ENCODE data around the gene THG1L.

Gene THG1L

DNA sequence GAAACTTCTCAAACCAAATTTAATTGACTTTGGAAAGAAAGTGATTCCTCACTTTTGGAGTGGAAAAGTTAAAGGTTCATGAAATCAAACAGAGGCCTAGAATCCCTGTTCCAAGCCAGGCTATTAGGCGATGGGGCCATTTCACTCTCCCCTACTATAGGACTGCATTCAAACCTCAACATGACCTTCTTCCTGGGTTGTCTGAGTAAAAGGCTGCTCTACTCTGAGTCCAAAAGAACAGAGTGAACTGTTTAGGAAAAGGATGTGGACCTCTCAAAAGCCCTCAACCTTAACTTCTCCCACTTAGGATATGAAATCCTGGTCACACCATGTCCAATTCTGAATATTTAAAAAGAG, 44.0 kb upstream of the THG1L start:
- no peak for ATAC-seq
- TF ChIP-seq CREB5 (CRISPR knock-in tag; IDR thresholded peaks at IDR 0.05; ENCODE audit: low read depth), result no peak
- no peak for TF ChIP-seq ZNF565 (CRISPR knock-in tag; conservative IDR thresholded peaks at IDR 0.05; ENCODE audit: low read depth)
- no peak for TF ChIP-seq CSDC2 (CRISPR knock-in tag; IDR thresholded peaks at IDR 0.05)
- no peak for TF ChIP-seq RARB (CRISPR knock-in tag; IDR thresholded peaks at IDR 0.05)
- no peak for TF ChIP-seq TOX (CRISPR knock-in tag; IDR thresholded peaks at IDR 0.05; ENCODE audit: borderline replicate concordance)
- TF ChIP-seq PATZ1 (CRISPR knock-in tag; IDR thresholded peaks at IDR 0.05; ENCODE audit: borderline replicate concordance), result no peak

DNA sequence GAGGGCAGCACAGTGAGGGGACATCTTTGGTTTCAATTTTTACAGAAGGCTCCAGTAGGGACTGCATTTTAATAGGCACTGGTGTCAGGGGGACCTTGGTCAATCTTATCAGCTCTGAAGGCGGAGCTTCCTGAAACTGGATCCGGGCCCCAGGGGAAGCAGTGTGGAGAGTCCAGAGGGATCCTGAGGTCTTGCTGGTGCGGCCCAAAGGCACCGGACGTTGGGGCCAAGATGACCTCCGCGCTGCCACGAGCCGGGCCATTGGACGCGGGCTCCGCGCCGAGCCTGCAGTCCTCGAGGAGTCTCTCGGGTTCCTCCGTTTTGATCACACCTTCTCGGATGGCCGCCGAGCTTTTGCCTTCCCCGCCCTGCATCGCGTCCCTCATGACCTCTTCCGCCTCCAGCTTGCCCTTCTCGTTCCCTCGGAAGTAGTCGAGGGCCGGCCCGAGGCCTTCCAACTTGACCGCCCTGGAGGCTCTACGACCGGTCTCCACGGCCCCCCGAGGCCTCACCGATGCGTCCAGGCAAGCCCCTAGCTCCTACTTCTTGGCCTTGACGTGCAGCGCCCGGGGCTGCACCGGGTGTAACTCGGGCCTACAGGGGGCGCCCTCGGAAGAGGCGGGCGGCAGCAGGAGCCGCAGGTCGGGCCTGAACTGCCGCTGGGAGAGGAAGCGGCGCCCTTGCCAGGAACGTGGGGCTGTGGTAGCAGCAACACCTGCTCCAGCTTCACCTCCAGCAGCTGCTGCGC, 41.1 kb upstream of the THG1L start:
- TF ChIP-seq CSDC2 (CRISPR knock-in tag; IDR thresholded peaks at IDR 0.05) (no peak), OSR1 (CRISPR knock-in tag; IDR thresholded peaks at IDR 0.05) (no peak), RARB (CRISPR knock-in tag; IDR thresholded peaks at IDR 0.05) (no peak), PPARA (CRISPR knock-in tag; IDR thresholded peaks at IDR 0.05; ENCODE audit: borderline replicate concordance) (no peak), CSRNP3 (CRISPR knock-in tag; IDR thresholded peaks at IDR 0.05) (no peak), PATZ1 (CRISPR knock-in tag; IDR thresholded peaks at IDR 0.05; ENCODE audit: borderline replicate concordance) (no peak), GLIS3 (CRISPR knock-in tag; IDR thresholded peaks at IDR 0.05) (no peak), ZNF70 (CRISPR knock-in tag; IDR thresholded peaks at IDR 0.05) (no peak)
- TF ChIP-seq, protein P1, sequence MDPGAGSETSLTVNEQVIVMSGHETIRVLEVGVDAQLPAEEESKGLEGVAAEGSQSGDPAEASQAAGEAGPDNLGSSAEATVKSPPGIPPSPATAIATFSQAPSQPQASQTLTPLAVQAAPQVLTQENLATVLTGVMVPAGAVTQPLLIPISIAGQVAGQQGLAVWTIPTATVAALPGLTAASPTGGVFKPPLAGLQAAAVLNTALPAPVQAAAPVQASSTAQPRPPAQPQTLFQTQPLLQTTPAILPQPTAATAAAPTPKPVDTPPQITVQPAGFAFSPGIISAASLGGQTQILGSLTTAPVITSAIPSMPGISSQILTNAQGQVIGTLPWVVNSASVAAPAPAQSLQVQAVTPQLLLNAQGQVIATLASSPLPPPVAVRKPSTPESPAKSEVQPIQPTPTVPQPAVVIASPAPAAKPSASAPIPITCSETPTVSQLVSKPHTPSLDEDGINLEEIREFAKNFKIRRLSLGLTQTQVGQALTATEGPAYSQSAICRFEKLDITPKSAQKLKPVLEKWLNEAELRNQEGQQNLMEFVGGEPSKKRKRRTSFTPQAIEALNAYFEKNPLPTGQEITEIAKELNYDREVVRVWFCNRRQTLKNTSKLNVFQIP (CRISPR knock-in tag; IDR thresholded peaks at IDR 0.05; ENCODE audit: borderline replicate concordance, low read depth), result no peak
- no peak for ATAC-seq

DNA sequence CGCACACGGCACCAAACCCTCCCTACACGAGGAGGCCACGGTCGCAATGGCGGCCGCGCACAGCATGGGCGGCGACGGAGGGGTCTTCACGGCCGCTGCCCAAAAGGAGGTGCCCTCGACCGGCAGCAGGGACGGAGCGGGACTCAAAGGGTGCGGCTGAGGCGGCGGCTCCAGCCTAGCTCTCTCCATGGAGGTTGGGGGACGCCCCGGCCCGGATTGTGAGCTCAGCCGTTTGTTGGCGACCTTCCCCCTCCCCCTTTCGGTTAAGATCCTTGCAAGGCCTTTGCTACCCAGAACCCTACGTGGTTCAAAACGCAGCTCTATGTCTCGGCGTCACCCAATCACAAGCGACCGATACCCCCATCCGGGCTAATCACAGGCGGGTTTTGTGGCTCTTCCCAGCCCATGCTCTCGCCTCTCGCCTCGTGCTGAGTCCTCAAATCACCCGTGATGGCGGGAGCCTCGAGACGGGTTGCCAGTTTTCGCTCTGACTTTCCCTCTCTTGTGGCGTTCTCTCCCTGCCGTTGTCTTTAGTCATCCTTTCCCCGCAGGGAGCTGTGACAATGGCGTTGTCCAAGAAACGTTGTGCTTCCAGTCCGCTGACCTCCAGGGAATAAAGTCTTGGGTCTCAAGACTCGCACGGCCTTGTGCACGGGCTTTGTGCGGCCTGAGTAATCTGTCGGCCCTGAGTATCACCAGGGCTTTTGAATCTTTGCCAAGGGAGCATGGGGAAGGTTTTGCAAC, 40.4 kb upstream of the THG1L start:
- no peak for ATAC-seq
- TF ChIP-seq RARB (CRISPR knock-in tag; IDR thresholded peaks at IDR 0.05) (no peak), TCF4 (CRISPR knock-in tag; IDR thresholded peaks at IDR 0.05; ENCODE audit: borderline replicate concordance) (no peak), CREB5 (CRISPR knock-in tag; IDR thresholded peaks at IDR 0.05; ENCODE audit: low read depth) (no peak), ZNF8 (CRISPR knock-in tag; IDR thresholded peaks at IDR 0.05) (no peak), TOX (CRISPR knock-in tag; IDR thresholded peaks at IDR 0.05; ENCODE audit: borderline replicate concordance) (no peak), PPARA (CRISPR knock-in tag; IDR thresholded peaks at IDR 0.05; ENCODE audit: borderline replicate concordance) (no peak), ESRRG (CRISPR knock-in tag; IDR thresholded peaks at IDR 0.05) (no peak), ZNF565 (CRISPR knock-in tag; conservative IDR thresholded peaks at IDR 0.05; ENCODE audit: low read depth) (no peak), BACH2 (CRISPR knock-in tag; IDR thresholded peaks at IDR 0.05; ENCODE audit: borderline replicate concordance) (no peak), GLIS3 (CRISPR knock-in tag; IDR thresholded peaks at IDR 0.05) (no peak), PATZ1 (CRISPR knock-in tag; IDR thresholded peaks at IDR 0.05; ENCODE audit: borderline replicate concordance) (no peak), ZNF70 (CRISPR knock-in tag; IDR thresholded peaks at IDR 0.05) (no peak)
- TF ChIP-seq, protein P2, sequence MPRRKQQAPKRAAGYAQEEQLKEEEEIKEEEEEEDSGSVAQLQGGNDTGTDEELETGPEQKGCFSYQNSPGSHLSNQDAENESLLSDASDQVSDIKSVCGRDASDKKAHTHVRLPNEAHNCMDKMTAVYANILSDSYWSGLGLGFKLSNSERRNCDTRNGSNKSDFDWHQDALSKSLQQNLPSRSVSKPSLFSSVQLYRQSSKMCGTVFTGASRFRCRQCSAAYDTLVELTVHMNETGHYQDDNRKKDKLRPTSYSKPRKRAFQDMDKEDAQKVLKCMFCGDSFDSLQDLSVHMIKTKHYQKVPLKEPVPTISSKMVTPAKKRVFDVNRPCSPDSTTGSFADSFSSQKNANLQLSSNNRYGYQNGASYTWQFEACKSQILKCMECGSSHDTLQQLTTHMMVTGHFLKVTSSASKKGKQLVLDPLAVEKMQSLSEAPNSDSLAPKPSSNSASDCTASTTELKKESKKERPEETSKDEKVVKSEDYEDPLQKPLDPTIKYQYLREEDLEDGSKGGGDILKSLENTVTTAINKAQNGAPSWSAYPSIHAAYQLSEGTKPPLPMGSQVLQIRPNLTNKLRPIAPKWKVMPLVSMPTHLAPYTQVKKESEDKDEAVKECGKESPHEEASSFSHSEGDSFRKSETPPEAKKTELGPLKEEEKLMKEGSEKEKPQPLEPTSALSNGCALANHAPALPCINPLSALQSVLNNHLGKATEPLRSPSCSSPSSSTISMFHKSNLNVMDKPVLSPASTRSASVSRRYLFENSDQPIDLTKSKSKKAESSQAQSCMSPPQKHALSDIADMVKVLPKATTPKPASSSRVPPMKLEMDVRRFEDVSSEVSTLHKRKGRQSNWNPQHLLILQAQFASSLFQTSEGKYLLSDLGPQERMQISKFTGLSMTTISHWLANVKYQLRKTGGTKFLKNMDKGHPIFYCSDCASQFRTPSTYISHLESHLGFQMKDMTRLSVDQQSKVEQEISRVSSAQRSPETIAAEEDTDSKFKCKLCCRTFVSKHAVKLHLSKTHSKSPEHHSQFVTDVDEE (CRISPR knock-in tag; IDR thresholded peaks at IDR 0.05), result no peak
- TF ChIP-seq, protein P1 (CRISPR knock-in tag; IDR thresholded peaks at IDR 0.05; ENCODE audit: borderline replicate concordance, low read depth), result no peak
